H7 (cell line): Measurements from ENCODE around the gene RAG2. TPM values are rescaled to one million over a fixed set of nuclear protein-coding genes. Genes with fewer than 3 reads are reported as not detected.
"Not testable (repeated sequence)": the region's sequence is repeated elsewhere in the genome, so short reads cannot be mapped to it uniquely, and the experiment has no call there.

ENCODE experiments used
- DNase-seq: peaks from one replicate; pipeline ENCODE4 v3.0.0; 2012
- H3K27me3 ChIP-seq: 2 replicates; pipeline ENCODE4 v1.6.0; 2011; ENCODE audit warnings: mild to moderate bottlenecking, low read length; ENCODE audit not compliant: control insufficient read depth, insufficient read depth
- H3K36me3 ChIP-seq: replicated peaks from 2 replicates; pipeline ENCODE4 v1.5.1; 2011; ENCODE audit warnings: low read length; ENCODE audit not compliant: control insufficient read depth, insufficient read depth
- H3K4me3 ChIP-seq: 2 replicates; pipeline ENCODE4 v1.5.1; 2011; ENCODE audit warnings: low read depth, mild to moderate bottlenecking, control low read depth, low read length, moderate library complexity; ENCODE audit not compliant: insufficient read depth
- total RNA-seq: library from RNA; depleted of rRNA; stranded (reverse); fragments of >200 nt; shearing (Covaris generic); gene quantifications from 2 replicates; pipeline ENCODE4 v1.2.3, GENCODE V29; 2014

Gene RAG2
- total RNA-seq, 1 experiment from 2014 or later = not detected

GRCh38 chr11:36581536-36581935 is 16.5 kb downstream of the RAG2 start:
- DNase-seq = no peak

GRCh38 chr11:36578458-36578857 is 19.6 kb downstream of the RAG2 start:
- DNase-seq = no peak
- Histone ChIP-seq H3K27me3 (no peaks in the 10 kb centered on the region), H3K36me3 (no peaks in the 10 kb centered on the region), H3K4me3 (no peak overlapping the region)

More at GRCh38 chr11:36581536-36581935, 16.5 kb downstream of the RAG2 start:
- no peaks in the 10 kb centered on the region for H3K36me3 ChIP-seq
- no peak overlapping the region for H3K4me3 ChIP-seq
- no peaks in the 10 kb centered on the region for H3K27me3 ChIP-seq

- Histone ChIP-seq H3K4me3 (no peak overlapping the region), H3K36me3 (no peaks in the 10 kb centered on the region), H3K27me3 (no peaks in the 10 kb centered on the region)
- no peak for DNase-seq
Observed at GRCh38 chr11:36577859-36578258, 20.2 kb downstream of the RAG2 start.

DNA sequence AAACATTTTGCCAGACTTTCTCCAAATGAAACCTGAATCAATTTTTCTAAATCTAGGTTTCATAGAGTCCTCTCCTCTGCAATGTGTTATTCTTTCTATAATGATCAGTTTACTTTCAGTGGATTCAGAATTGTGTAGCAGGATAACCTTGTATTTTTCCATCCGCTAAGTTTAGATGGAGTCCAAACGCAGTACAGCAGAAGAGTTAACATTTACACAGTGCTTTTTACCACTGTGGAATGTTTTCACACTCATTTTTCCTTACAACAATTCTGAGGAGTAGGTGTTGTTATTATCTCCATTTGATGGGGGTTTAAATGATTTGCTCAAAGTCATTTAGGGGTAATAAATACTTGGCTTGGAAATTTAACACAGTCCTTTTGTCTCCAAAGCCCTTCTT is 20.7 kb downstream of the RAG2 start:
- DNase-seq = no peak
- Histone ChIP-seq H3K4me3 (no peak overlapping the region), H3K36me3 (no peaks in the 10 kb centered on the region), H3K27me3 (no peaks in the 10 kb centered on the region)

- DNase-seq = no peak
Observed at GRCh38 chr11:36574486-36574885, 23.6 kb downstream of the RAG2 start.

DNA sequence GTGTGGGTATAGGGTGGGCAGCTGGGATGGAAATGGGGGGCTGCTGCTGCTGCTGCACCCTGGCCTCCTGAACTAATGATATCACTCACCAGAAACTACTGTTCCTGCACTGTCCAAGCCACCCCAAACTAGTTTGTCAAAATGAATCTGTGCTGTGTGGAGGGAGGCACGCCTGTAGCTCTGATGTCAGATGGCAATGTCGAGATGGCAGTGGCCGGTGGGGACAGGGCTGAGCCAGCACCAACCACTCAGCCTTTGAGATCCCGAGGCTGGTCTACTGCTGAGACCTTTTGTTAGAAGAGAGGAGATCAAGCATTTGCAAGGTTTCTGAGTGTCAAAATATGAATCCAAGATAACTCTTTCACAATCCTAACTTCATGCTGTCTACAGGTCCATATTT is 28.9 kb downstream of the RAG2 start:
- no peak for DNase-seq
- H3K27me3 ChIP-seq = peaks cover 2% of the 10 kb centered on the region; the same call in 1 of the 2 replicates

More at GRCh38 chr11:36574486-36574885, 23.6 kb downstream of the RAG2 start:
- no peaks in the 10 kb centered on the region for H3K36me3 ChIP-seq
- no peak overlapping the region for H3K4me3 ChIP-seq
- no peaks in the 10 kb centered on the region for H3K27me3 ChIP-seq

DNA sequence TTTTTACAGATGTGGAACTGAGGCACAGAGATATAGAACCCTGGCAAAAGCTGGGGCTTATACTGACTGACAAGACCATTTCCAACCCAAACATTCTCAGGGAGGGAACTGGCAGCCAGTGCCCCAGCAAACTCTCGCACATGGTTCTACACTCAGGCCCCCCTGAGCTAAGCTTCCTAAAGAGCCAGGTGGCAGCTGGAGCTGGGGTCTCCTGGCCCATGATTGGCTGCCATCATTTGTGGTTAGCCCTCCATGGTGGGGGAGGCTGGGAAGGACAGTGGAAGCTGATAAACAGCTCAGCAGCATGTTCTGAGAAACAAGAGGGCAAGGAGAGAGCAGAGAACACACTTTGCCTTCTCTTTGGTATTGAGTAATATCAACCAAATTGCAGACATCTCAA is 30.3 kb downstream of the RAG2 start, which contains the start of gene RAG1:
Gene RAG1, plus strand, starts transcription at position 314 of the 400 bp plus-strand sequence. CDS start 5,298 bp downstream, outside the sequence.
- Histone ChIP-seq H3K36me3 (no peaks in the 10 kb centered on the region), H3K4me3 (no peak within 1 kb of the TSS), H3K27me3 (peaks cover 2% of the 10 kb centered on the region; the same call in 1 of the 2 replicates)
- DNase-seq = no peak

More for the DNA sequence above, 28.9 kb downstream of the RAG2 start:
- Histone ChIP-seq H3K36me3 (no peaks in the 10 kb centered on the region), H3K4me3 (no peak overlapping the region)

GRCh38 chr11:36566407-36567053 is 31.5 kb downstream of the RAG2 start:
- Histone ChIP-seq H3K4me3 (no peak overlapping the region), H3K27me3 (peaks cover 2% of the 10 kb centered on the region; the same call in 1 of the 2 replicates)
- no peak for DNase-seq

GRCh38 chr11:36565031-36565610 is 32.9 kb downstream of the RAG2 start:
- Histone ChIP-seq H3K36me3 (no peaks in the 10 kb centered on the region), H3K27me3 (peaks cover 2% of the 10 kb centered on the region; the same call in 1 of the 2 replicates), H3K4me3 (no peak overlapping the region)
- DNase-seq = no peak

More at GRCh38 chr11:36566407-36567053, 31.5 kb downstream of the RAG2 start:
- H3K36me3 ChIP-seq = no peaks in the 10 kb centered on the region

GRCh38 chr11:36564376-36565030 is 33.5 kb downstream of the RAG2 start:
- Histone ChIP-seq H3K27me3 (peaks cover 2% of the 10 kb centered on the region; the same call in 1 of the 2 replicates), H3K36me3 (no peaks in the 10 kb centered on the region), H3K4me3 (no peak overlapping the region)
- peak; percentile 45 for DNase-seq

DNA sequence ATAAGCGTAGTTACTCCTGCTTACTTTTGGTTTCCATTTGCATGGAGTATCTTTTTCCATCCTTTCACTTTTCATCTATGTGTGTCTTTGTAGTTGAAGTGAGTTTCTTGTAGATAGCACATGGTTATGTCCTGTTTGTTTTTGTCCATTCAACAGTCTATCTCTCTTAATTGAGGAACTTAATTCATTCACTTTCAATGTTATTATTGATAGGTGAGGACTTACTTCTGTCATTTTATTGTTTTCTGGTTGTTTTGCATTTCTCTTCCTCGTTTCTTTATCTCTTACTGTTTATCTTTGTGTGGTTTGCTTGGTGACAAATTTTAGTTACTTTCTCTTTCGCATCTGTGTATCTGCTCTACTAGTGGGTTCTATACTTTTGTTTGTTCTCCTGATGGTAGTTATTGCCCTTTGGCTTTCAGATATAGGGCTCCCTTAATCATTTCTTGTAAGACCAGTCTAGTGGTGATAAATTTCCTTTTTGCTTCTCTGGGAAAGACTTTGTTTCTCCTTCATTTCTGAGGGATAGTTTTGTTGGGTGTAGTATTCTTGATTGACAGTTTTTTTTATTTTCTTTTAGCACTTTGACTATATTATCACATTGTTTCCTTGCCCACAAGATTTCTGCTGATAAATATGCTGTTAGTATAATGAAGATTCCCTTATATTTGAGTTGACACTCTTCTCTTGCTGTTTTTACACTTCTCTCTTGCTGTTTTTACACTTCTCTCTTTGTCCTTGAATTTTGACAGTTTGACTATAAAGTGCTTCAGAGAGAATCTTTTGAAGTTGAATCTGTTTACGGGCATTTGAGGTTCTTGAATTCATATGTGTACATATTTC is 39.2 kb downstream of the RAG2 start:
- Histone ChIP-seq H3K36me3 (no peaks in the 10 kb centered on the region), H3K4me3 (no peak overlapping the region), H3K27me3 (no peaks in the 10 kb centered on the region)
- DNase-seq = no peak

GRCh38 chr11:36557991-36558390 is 40.0 kb downstream of the RAG2 start:
- Histone ChIP-seq H3K27me3 (no peaks in the 10 kb centered on the region), H3K4me3 (no peak overlapping the region), H3K36me3 (no peaks in the 10 kb centered on the region)
- DNase-seq = no peak

GRCh38 chr11:36557390-36557789 is 40.6 kb downstream of the RAG2 start:
- DNase-seq, H3K36me3 ChIP-seq, H3K4me3 ChIP-seq, H3K27me3 ChIP-seq: not testable (repeated sequence)

DNA sequence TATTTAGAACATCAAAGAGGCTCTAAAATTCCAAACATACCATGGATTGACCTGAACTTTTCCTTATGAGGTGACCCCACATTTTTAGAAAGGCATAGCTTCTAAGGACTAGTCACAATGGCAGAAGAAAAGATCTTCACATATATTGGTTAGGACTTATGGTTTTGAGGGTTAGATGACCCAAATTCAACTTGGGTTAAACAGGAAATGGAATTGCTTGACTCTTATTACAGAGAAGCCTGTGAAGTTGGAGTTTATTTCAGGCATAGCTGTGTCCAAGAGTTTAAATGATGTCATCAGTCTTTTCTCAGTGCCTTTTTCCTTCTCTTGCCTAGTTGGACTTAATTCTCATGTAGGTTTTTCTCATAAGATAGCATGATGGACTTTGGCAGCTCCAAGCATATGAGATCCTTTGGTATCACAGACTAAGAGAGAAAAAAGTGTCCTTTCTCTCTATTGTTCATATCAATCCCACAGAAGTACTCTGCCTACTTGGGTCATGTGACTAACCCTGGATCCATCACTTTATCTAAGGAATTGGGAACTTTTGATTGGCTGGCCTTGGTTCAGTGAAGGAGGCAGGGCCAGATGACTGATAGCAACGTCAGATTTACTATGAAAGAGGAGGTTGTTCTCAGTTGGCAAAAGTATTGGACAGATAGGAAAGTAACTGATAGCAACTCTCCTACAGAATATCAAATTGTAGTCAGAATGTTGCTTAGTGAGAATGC is 47.5 kb downstream of the RAG2 start:
- Histone ChIP-seq H3K4me3 (no peak overlapping the region), H3K36me3 (no peaks in the 10 kb centered on the region), H3K27me3 (no peaks in the 10 kb centered on the region)
- DNase-seq = no peak
